ENCODE results near the gene GAST.
"Not testable (repeated sequence)": the region's sequence is repeated elsewhere in the genome, so short reads cannot be mapped to it uniquely, and the experiment has no call there.

GAST gene

DNA sequence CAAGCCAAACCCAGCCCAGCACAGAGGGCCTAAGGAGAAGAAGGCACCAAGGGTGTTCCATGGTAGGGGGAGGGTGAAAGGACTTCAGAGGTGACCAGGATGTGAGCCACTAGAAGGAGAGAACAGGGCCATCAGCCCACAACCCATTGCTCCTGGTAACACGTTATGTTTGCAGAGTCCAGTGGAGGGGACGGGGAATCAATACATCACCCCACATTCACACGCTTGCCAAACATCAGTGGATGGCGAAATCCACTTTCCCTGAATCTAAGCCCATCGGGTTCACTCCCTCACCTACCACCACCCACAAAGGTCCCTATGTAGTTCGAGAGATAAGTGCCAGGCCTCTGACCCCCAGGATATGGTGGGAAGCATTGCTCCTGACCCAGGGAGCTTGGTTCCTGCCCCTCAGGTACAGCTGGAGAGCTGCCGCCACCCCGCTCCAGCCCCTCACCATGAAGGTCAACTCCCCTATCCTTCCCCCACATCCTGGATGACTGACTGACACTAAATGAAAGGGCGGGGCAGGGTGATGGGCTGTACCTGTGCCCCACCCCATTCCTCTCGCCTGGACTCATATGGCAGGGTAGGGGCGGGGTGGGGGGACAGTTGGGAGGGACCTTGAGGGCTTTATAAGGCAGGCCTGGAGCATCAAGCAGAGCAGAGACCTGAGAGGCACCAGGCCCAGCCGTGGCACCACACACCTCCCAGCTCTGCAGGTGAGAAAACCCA, at the start of gene GAST:
Gene GAST, plus strand, starts transcription at position 663 of the 732 bp plus-strand sequence. CDS start 3,106 bp downstream, outside the sequence.
- no peak for DNase-seq

- no peak for DNase-seq
Observed at GRCh38 chr17:41663451-41664171, 48.5 kb upstream of the GAST start.

- no peak for DNase-seq
Observed at GRCh38 chr17:41664172-41664457, 48.0 kb upstream of the GAST start.

GRCh38 chr17:41664587-41665565, 47.3 kb upstream of the GAST start:
- no peak for DNase-seq

DNA sequence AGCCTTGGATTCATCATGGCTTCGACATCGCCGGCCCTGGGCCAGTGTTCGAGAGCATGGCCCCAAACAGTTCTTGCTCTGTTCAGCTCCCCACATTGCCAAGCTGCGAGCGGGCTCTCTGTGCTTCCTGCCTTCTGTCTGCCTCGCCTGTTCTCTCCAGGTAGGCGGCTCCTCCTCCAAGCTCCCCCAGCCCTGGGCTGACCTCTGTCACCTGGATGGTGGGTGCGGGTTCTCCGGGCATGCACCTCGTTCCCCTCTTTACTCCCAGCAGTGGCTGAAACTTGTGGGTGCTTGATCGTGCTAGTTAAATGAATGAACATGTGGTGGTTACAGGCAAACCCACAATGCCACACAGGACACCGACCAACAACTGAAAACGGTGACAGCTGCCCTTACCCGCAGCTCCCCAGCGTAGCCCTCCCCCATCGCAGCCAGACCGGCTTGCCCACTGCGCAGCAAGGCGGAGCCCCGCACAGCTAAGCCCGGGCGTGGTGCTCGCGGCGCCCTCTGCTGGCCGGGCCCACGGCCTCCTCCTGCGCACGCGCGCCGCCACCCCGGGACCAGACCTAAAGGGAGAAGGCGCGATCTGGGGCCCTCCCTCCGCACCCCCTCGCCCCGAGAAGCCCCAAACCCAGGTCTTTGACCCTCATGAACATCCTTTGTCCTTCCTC, 46.4 kb upstream of the GAST start:
- DNase-seq = peak; percentile 74

- DNase-seq = peak; percentile 80
Observed at GRCh38 chr17:41666237-41666641, 45.9 kb upstream of the GAST start.

- DNase-seq = peak; percentile 55
Observed at GRCh38 chr17:41666708-41667279, 45.3 kb upstream of the GAST start.

DNA sequence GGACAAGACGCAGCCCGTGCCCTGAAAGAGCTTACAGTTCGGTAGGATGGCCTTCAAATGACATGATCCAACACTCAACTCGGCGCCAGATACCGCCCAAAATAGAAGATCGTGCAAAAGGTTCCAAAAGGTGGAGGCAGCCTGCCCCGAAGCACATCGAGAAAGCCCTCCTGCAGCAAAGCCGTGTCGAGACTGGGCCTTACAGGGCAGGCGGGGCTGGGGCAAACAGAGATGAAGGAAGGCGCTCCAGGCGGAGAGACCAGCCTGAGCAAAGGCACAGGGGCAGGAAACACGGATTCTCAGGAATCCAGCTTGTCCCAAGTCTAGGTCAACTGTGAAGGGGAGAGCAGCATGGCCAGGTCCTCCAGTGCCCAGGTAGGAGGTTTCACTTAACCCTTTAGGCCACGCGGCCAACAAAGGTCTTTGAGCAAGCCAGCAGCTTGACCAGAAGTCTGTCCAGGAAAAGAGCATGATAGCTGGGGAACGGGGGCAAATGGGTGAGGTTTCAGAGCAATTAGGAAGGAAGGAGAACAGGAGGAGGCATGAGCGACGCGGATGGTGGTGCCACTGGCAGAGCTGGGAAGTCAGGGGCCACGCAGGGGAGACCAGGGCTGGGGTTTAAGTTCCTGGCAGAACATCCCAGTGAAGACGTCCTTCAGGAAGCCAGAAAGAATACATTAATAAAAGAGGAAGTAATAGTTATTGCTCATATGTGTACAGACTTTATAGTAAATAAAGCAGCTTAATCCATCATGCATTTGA, 44.7 kb upstream of the GAST start:
- DNase-seq = no peak

GRCh38 chr17:41672153-41672552, 40.0 kb upstream of the GAST start:
- no peak for DNase-seq

GRCh38 chr17:41675157-41676057, 36.7 kb upstream of the GAST start:
- not testable (repeated sequence) for DNase-seq

DNA sequence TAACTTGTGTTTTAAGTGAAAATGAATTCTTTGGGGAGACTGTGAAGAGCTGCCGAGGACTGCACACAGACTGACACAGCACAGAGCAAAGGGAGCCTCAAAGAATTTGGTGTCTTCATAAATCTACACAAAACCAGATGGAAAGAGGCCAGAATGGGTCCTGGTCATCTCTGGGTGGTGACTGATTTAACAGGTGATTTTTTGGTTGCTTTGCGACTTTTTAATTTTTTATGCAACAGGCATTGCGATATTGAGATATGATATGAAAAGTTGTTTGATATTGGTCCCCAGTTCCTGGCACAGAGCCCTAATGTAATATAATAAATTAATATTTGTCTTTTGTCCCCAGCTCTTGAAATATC, 36.1 kb upstream of the GAST start:
- no peak for DNase-seq

- DNase-seq = no peak
Observed at GRCh38 chr17:41678411-41678906, 33.7 kb upstream of the GAST start.

DNA sequence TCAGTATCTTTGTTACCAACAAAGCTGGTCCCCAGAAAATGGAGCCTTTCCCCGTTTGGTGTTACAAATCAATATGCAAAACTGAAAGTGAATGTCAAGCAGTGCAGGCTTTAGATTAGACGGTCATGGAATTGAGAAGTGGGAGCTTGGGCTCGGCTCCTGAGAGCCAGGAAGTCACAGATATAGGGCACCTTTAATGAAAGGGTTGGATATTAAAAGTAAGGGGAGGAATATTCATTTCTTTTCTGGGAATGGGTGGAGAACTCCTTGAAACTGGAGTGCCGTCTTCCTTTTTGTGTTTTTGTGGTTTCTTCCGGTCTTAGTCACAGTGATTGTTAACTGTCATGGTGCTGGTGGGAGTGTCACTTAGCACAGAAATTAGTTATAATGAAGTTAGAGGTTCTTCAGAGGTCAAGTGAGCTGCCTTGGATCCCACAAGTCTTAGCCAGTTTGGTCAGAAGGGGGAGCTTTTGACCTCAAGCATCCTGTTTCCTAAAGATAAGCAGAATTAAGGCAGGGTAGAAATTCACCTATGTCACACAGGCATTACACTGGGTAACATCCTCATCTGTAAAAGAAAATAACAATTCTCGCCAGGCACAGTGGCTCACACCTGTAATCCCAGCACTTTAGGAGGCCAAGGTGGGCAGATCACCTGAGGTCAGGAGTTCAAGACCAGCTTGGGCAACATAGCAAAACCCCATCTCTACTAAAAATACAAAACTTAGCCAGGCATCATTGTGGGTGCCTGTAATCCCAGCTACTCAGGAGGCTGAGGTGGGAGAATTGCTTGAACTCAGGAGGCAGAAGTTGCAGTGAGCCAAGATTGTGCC, 33.0 kb upstream of the GAST start:
- no peak for DNase-seq

DNA sequence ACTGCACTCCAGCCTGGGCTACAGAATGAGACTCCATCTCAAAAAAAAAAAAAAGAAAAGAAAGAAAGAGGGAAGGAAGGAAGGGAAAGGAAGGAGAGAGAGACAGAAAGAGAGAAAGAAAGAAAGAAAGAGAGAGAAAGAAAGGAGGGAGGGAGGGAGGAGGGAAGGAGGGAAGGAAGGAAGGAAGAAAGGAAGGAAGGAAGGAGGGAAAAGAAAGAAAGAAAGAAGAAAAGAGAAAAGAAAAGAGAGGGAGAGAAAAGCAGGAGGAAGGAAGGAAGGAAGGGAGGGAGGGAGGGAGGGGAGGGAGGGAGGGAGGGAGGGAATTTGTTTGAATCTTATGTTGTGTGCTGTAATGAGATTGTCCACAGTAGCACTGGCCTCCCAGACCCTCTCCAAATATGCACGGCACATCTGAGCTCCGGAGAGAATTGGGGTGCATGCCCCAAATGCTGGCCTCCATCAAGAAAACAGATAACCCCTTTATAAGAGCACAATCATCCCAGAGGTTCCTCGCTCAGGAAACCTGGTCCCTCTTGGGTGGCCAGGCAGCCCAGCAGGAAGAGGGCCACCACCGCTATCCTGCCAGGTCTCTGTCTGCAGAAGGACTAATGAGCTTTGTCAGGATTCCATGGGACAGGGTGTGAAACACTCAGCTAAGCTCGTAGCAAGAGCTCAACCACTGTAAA, 32.2 kb upstream of the GAST start:
- DNase-seq = no peak

GRCh38 chr17:41680426-41681040, 31.6 kb upstream of the GAST start:
- DNase-seq = no peak

DNA sequence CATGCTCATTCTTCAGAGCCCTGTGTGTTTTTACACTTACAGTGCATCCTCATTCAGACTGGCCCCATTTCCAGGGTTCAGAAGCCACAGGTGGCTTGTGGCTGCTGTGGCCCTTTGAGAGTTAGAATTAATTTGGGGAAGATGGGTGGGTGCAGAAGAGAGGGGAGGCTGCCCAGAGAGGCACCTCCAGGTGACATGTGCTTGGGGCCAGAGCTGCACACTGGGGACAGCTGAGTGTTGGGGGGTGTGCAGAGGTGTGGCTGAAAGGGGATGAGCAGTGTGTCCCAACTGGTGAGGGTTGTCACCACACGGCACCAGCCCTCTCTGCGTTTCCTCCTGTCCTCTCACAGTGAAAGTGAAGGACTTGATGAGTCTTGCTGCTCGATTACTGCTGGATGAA, 30.4 kb upstream of the GAST start:
- DNase-seq = no peak

GRCh38 chr17:41682631-41683030, 29.5 kb upstream of the GAST start:
- no peak for DNase-seq

GRCh38 chr17:41683441-41684007, 28.6 kb upstream of the GAST start:
- DNase-seq = no peak
